Endothelial cell of hepatic sinusoid (primary cell): ENCODE measurements around the gene C19orf38.

Source experiments
- in situ Hi-C: cut with HindIII; loops from 2 replicates; pipeline ENCODE4 v1.10.0; 2017; ENCODE audit warnings: low sequenced_read_pairs

C19orf38 gene

GRCh38 chr19:10848230-10848856, at the start of gene C19orf38:
Gene C19orf38, plus strand, starts transcription at chr19:10848415. Its CDS starts 94 bp downstream, at chr19:10848509.
- in situ Hi-C loops = no loop called here

GRCh38 chr19:10800488-10800887, 47.7 kb upstream of the C19orf38 start:
- in situ Hi-C loops = no loop called here

GRCh38 chr19:10802479-10802878, 45.7 kb upstream of the C19orf38 start:
- in situ Hi-C loops = no loop called here

GRCh38 chr19:10803252-10803651, 45.0 kb upstream of the C19orf38 start:
- in situ Hi-C loops = no loop called here

DNA sequence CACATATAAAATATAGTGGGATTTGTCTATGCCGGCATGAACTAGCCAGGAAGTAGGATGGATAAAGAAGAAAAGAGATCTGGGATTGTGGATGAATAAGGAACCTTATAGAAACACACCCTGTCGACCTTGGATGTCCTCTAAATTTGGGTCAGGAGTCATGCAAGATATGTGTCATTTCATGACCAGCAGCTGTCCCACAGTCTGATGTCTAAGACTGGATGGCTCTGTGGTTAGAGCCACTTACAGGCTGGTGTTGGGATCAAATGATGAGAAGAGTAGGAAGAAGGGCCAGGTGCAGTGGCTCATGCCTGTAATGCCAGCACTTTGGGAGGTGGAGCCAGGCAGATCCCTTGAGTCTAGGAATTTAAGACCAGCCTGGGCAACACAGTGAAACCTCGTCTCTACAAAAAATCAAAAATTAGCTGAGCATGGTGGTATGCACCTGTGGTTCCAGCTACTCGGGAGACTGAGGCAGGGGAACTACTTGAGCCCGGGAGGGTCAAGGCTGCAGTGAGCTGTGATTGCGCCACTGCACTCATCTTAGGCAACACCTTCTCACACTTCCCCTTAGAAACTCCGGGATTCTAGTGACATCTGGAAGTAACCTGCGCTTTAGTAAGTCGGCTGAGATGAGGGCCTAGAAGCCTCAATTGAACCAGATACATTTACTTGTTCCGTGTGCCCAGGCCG, 43.0 kb upstream of the C19orf38 start:
- in situ Hi-C loops = no loop called here

GRCh38 chr19:10805758-10806247, 42.4 kb upstream of the C19orf38 start:
- in situ Hi-C loops = no loop called here

- in situ Hi-C loops = no loop called here
Measured at GRCh38 chr19:10808937-10809649, 39.1 kb upstream of the C19orf38 start.

DNA sequence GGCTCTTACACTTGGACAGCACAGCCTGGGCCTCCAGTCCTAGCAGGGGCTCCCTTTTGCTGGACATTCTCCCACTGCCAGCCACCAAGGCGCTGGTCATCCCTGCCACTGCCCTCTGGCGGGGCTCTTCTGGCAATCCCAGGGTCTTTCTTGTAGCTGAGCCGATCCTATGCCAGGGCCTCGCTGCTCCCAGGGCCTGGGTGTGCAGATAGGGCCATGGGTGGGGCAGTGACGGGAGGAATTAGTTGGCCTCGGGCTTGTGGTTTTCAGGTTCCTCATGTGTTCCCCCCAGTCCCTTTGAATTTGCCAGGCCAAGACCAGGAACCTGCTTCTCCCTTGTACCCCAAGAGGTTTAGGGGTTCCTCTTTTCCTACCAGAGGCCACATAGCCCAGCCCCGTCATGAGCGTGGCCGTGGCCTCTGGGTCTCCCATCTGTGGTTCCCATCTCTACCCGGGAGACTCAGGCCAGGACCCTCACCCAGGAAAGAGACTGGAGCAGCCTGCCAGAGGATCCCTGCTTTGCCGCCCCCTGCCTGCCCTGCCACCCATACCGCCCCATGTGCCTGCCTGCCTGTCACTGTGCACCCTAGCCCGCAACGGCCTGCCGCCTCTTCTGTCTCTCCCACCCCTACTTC, 38.4 kb upstream of the C19orf38 start:
- in situ Hi-C loops = no loop called here

GRCh38 chr19:10811391-10812111, 36.7 kb upstream of the C19orf38 start:
- in situ Hi-C loops = no loop called here

DNA sequence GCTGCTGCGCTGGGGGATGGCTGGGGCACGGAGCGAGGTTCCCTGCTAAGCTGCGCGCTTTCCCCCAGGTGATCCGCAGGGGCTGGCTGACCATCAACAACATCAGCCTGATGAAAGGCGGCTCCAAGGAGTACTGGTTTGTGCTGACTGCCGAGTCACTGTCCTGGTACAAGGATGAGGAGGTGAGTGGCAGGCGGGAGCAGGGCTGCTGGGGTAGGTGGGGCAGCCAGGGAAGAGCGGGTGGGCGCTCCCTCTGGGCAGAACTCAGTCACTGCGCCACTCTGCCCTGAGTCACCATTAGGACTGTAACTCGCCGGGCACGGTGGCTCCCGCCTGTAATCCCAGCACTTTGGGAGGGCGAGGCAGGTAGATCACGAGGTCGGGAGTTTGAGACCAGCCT, 36.0 kb upstream of the C19orf38 start:
- in situ Hi-C loops = no loop called here

DNA sequence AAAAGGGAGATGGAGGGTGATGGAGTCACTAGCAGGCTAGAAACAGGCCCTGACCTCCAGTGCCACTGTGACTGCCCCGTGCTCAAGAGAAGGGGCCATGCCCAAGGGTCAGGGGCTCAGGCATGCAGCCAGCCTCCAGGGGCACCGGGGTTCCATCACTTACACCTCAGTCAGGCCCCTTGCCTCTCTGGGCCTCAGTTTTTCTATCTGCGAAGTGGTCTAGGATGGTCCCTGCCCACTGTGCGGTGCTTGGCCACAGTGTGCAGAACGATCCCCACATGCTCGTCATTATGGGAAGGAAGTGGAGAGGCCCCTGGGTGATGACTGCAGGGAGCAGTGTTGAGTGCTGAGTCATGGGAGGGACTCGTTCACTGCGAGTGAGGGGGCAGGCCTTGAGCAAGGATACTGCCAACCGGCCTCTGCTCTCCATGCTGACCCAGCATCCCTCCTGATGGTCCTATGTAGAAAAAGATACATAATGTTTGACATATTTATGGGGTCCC, 35.3 kb upstream of the C19orf38 start:
- in situ Hi-C loops = no loop called here

DNA sequence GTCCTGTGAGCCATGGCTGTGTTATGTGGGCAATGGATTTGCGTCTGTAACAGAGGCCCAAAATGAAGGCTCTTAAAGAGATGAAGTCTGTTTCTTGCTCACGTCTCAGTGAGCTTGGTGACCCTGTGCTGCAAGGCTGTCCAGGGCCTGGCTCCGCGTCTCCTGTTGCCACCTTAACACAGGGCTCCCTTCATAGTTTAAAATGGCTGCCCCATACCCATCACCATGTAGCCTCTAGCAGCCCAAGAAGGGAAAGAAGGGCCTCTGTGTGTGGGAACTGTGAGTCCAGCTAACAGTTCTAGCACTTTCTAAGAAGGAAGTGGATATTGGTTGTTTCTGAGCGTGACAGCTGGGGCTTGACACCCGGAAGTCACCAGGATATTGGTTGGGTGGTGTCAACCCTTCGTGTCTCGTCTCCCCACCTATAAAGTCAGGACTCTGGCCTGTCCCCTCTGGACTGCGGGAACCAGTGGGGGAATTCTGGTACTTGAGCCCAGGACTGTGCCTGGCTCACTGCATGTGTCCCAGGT, 33.1 kb upstream of the C19orf38 start:
- in situ Hi-C loops = no loop called here

GRCh38 chr19:10815969-10816644, 32.1 kb upstream of the C19orf38 start:
- in situ Hi-C loops = no loop called here

DNA sequence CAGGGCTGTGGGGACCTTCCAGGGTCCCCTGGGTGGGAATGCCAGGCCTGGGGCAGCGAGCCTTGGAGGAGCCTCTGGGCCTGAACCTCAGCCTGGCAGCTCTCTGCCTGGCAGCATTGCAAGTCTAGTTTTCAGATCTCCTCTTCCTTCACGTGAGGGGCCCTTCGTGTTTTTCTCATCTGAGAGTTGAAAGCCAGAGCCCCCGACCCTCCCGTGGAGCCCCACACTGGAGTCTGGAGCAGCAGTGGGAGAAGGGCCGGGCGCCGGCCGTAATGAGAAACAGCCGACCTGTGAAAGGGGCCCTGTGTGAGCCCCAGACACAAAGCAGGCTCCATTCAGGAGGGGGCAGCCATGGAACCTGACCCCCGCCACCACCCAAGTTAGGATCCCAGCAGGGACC, 31.5 kb upstream of the C19orf38 start:
- in situ Hi-C loops = no loop called here

DNA sequence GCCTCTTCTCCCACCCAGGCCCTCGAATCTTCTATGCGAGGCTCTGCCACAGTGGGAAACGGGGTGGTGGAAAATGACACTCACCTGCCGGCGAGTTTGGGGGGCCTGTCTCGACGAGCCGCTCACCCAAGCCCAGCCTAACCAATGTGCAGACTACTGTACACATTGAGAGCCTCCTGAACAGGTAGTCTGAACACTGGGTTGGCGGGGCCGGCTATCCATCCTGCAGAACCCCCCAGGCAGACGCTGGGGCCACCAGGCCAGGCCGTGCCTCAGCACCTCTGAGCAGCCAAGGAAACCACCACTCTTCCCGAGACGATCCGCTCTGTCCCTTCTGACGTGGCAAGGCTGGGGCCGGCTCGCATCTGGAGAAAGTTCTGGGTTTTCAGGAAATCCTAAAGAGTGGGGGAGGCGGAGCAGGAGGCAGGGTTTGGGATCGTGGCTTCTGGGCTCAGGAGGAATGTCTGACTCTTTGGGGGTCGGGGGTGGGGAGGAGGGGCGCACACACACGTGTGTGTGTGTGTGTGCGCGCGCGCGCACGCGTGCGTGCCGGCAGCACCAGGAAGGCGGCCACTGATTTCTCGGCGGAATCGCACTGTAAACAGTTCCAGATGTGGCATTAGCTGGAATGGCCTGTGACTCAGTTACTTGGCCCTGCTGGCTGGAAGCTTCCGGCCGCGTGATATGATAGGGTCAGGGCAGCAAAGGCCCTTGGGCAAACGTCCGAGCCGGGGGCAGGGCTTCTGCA, 30.8 kb upstream of the C19orf38 start:
- in situ Hi-C loops = no loop called here

DNA sequence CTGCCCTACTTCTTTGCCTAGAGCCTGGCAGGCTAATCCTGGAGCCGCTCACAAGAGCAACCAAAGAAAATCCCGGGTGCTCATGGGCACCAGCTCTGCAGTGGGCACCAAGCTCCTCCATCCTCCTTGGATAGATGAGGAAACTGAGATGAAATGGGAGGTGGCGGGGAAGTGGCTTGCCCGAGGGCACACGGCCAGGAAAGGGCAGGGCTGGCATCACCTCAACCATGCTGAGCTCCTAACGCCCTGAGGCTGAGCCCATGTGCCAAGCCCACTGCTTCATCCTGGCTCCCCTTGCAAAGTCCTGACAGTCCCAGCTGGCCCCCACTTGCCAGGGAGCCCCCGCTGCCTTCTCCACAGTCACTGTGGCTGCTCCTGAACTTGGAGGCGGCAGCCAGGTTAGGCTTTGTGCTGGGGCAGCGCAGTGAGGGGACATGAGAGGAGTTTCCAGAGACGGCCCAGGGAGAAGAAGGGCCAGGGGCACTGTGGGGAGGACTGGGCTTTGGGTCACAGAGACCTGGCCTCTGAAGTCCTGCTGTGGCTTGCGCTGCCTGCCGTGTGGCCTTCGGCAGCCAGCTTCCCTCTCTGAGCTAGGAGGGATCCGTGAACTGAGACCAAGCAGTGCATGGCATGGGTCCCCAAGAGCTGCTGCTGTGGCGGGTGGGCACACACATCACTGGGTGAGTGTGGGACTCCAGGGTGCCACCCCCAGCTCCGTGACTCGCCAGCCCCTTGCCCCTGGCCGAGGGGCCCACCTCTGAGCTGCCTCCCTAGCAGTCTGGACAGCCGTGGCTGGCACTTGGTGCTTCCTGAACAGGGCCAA, 29.7 kb upstream of the C19orf38 start:
- in situ Hi-C loops = no loop called here

- in situ Hi-C loops = no loop called here
Measured at GRCh38 chr19:10819124-10820060, 28.8 kb upstream of the C19orf38 start.
